Fibroblast of villous mesenchyme (primary cell): Measurements from ENCODE around the gene ASGR1. TPM values are rescaled to one million over a fixed set of nuclear protein-coding genes. Genes with fewer than 3 reads are reported as not detected.

ENCODE experiments used
- DNase-seq: peaks from one replicate; pipeline ENCODE4 v3.0.0-alpha.2; 2010; ENCODE audit warnings: low read depth
- H3K4me3 ChIP-seq: 2 replicates; pipeline ENCODE4 v1.5.1; 2011; ENCODE audit warnings: low read depth, mild to moderate bottlenecking, low read length
- CTCF ChIP-seq: IDR thresholded peaks from 2 replicates; pipeline ENCODE4 v1.5.1; 2012; ENCODE audit warnings: low read depth, mild to moderate bottlenecking, low read length; ENCODE audit not compliant: insufficient read depth
- total RNA-seq: library from RNA; depleted of rRNA; stranded (reverse); fragments of >200 nt; gene quantifications from 2 replicates; pipeline ENCODE4 v1.2.3, GENCODE V29; 2012

ASGR1 gene
- 0.43 and 0.64 TPM in 2 replicates for total RNA-seq

- no peak for DNase-seq
- TF ChIP-seq CTCF = no peak
- no peak within 1 kb of the TSS for H3K4me3 ChIP-seq
Measured at GRCh38 chr17:7179317-7180254, at the start of gene ASGR1. TSS of gene ASGR1 (minus strand) at chr17:7179370. CDS start at chr17:7178563, 807 bp downstream.

- no peak overlapping the region for H3K4me3 ChIP-seq
- DNase-seq = no peak
- no peak for TF ChIP-seq CTCF
Measured at GRCh38 chr17:7228920-7229319, 49.8 kb upstream of the ASGR1 start.

- H3K4me3 ChIP-seq = no peak overlapping the region
- no peak for DNase-seq
- TF ChIP-seq CTCF = no peak
Measured at GRCh38 chr17:7226721-7227710, 47.8 kb upstream of the ASGR1 start.

GRCh38 chr17:7225711-7226331 lies 46.7 kb upstream of the ASGR1 start:
- no peak for DNase-seq
- no peak overlapping the region for H3K4me3 ChIP-seq
- TF ChIP-seq CTCF = no peak

GRCh38 chr17:7224661-7225111 lies 45.5 kb upstream of the ASGR1 start:
- H3K4me3 ChIP-seq = no peak overlapping the region

More at GRCh38 chr17:7224661-7225111, 45.5 kb upstream of the ASGR1 start:
- no peak for DNase-seq
- TF ChIP-seq CTCF = no peak
